Vagina (tissue), 2 donors: Measurements from ENCODE around the gene RPS6KA2. TPM values are rescaled to one million over a fixed set of nuclear protein-coding genes. Genes with fewer than 3 reads are reported as not detected.

ENCODE experiments used
- DNase-seq, 2 donors: peaks; one replicate each; pipeline ENCODE4 v3.0.0-alpha.2; 2017; ENCODE audit errors: extremely low spot score in 2 of 2
- H3K27ac ChIP-seq: fragments of 200-600 bp; sonication (generic); one replicate; pipeline ENCODE4 v1.5.1; 2019
- H3K27me3 ChIP-seq: fragments of 200-600 bp; sonication (generic); one replicate; pipeline ENCODE4 v1.5.1; 2019
- H3K36me3 ChIP-seq, 2 donors: fragments of 200-600 bp; sonication (generic); one replicate each; pipeline ENCODE4 v1.5.1; 2017 to 2019
- H3K4me1 ChIP-seq: fragments of 200-600 bp; sonication (generic); one replicate; pipeline ENCODE4 v1.5.1; 2019
- H3K4me3 ChIP-seq, 2 donors: fragments of 200-600 bp; sonication (generic); 1 replicate in 1 of 2; 2 replicates in 1 of 2; pipeline ENCODE4 v1.5.1; 2016 to 2019
- H3K9me3 ChIP-seq: fragments of 200-600 bp; sonication (generic); one replicate; pipeline ENCODE4 v1.5.1; 2019
- CTCF ChIP-seq, 3 experiments: fragments of 450-650 bp in 2 of 3; fragments of 200-600 bp in 1 of 3; sonication (generic) in 1 of 3; IDR thresholded peaks; one replicate each; pipeline ENCODE4 v1.5.1; 2017 to 2019; ENCODE audit warnings: antibody characterized with exemption in 3 of 3, mild to moderate bottlenecking in 2 of 3, moderate library complexity in 2 of 3
- POLR2A ChIP-seq, 2 donors: fragments of 450-650 bp; IDR thresholded peaks; one replicate each; pipeline ENCODE4 v1.6.1; 2017; ENCODE audit warnings: antibody characterized with exemption in 2 of 2, mild to moderate bottlenecking in 2 of 2, moderate library complexity in 2 of 2
- POLR2AphosphoS5 ChIP-seq, 2 donors: sonication (generic); formaldehyde crosslinking; IDR thresholded peaks; one replicate each; pipeline ENCODE4 v1.9.0; 2017; ENCODE audit warnings: antibody characterized with exemption in 2 of 2, mild to moderate bottlenecking in 2 of 2, low read depth in 1 of 2; ENCODE audit not compliant: insufficient read depth in 1 of 2
- intact Hi-C: fragments of 100-400 bp; cut with DNase I; formaldehyde crosslinking; loops from one replicate; pipeline ENCODE4 v1.15.1; 2023
- total RNA-seq: library from RNA; depleted of rRNA; stranded (reverse); fragments of >200 nt; gene quantifications from one replicate; pipeline ENCODE4 v1.2.3, GENCODE V29; 2016

RPS6KA2 gene
- total RNA-seq, 1 donor from 2014 or later = 65.1 TPM

GRCh38 chr6:166498661-166499349 lies 128.2 kb downstream of the RPS6KA2 start:
- intact Hi-C loops = no loop called here
- no peak overlapping the region for H3K27ac ChIP-seq
- peaks cover 0 to 24% of the 10 kb centered on the region in 2 donors for H3K36me3 ChIP-seq
- no peaks in the 10 kb centered on the region for H3K27me3 ChIP-seq
- no peak for DNase-seq
- peaks cover 13% of the 10 kb centered on the region for H3K4me1 ChIP-seq
- no peaks in the 10 kb centered on the region for H3K9me3 ChIP-seq
- TF ChIP-seq CTCF (IDR thresholded peaks at IDR 0.05) (no peak), POLR2A (IDR thresholded peaks at IDR 0.05) (no peak), POLR2AphosphoS5 (IDR thresholded peaks at IDR 0.05; ENCODE audit: insufficient read depth in 1 of 2, low read depth in 1 of 2) (no peak)
- H3K4me3 ChIP-seq = no peak overlapping the region

DNA sequence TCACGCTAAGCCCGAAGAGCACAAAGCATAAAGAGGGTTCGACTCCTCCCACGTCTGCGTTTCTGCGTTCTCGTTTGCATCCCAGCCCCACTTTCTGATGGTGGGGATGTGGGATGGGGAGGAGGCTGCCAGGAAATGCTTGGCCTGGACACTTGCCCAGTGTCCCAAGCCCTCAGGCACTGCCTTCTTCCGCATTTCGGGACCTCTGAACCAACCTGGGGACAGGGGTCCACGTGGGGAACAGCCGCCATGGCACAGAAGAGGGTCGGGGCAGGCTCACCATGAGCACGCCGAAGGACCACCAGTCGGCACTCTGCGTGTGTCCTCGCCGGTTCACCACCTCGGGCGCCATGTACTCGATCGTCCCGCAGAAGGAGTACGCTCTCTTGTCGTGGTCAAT lies 128.8 kb downstream of the RPS6KA2 start:
- DNase-seq = no peak
- Histone ChIP-seq H3K27ac (no peak overlapping the region), H3K4me3 (no peak overlapping the region), H3K27me3 (no peaks in the 10 kb centered on the region), H3K4me1 (peaks cover 13% of the 10 kb centered on the region), H3K9me3 (no peaks in the 10 kb centered on the region), H3K36me3 (peaks cover 0 to 25% of the 10 kb centered on the region in 2 donors)
- intact Hi-C loops = no loop called here
- TF ChIP-seq POLR2A (IDR thresholded peaks at IDR 0.05) (no peak), CTCF (IDR thresholded peaks at IDR 0.05) (no peak), POLR2AphosphoS5 (IDR thresholded peaks at IDR 0.05; ENCODE audit: insufficient read depth in 1 of 2, low read depth in 1 of 2) (no peak)

DNA sequence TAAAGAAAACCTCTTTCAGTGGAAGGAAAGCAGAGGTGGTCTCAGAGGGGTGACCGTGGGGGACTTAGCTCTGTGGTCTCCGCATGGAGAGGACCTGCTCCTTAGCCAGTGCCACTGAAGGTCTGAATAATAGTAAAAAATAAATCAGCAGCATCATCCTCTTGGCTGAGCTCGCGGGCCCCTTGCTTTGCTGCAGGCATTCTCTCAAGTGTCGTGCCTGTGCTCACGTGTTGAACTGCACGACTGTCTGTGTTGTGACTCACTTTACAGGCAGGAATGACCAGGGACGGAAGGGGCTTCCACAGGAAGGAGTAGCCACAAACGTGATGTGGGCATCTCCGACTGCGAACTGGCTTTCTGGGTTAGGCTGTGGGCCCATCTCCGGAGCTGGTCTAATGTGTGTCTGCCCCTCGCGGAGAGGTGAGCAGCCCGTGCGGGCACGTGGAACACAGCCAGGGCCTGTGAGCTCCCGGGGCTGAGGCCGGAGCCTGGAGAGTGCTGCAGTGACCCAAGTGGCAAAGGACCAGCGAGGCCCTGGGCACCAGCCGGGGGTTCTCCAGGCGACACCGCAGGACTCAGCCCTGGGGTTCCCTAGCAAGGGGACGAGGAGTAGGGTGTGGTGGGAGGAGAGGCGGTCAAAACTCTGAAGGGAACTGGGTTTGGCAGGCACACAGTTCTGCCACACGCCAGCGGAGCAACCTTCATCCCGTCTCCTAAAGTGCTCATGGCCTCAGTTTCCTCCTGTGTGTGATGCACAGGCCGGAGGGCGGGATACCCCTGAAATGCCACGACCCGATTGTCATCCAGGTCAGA lies 129.8 kb downstream of the RPS6KA2 start:
- Histone ChIP-seq H3K27me3 (no peaks in the 10 kb centered on the region), H3K36me3 (peaks cover 0 to 27% of the 10 kb centered on the region in 2 donors), H3K4me3 (no peak overlapping the region), H3K4me1 (peaks cover 6% of the 10 kb centered on the region), H3K9me3 (no peaks in the 10 kb centered on the region), H3K27ac (no peak overlapping the region)
- DNase-seq = no peak
- TF ChIP-seq POLR2A (IDR thresholded peaks at IDR 0.05) (no peak), POLR2AphosphoS5 (IDR thresholded peaks at IDR 0.05; ENCODE audit: insufficient read depth in 1 of 2, low read depth in 1 of 2) (no peak), CTCF (IDR thresholded peaks at IDR 0.05) (no peak)
- intact Hi-C loops = no loop called here

DNA sequence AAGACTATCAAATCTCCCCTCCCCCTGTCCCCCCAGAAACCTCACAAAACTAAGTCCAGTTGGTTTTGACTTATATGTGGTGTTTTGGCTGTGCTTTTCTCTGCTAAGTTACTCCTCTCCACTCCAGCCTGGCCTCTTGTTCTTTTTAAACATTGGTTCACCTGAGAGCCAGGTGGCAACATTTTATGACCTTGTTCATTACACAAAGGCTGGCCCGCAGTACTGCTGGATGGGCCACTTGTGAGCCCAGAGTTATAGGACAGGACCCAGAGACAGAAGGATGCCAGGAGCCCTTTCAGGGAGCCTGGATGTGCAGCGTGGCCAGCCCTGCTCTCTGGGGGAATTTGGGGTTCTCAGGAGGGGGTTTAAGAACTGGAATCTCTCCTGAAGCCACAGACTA lies 130.6 kb downstream of the RPS6KA2 start:
- Histone ChIP-seq H3K36me3 (peaks cover 0 to 26% of the 10 kb centered on the region in 2 donors), H3K9me3 (no peaks in the 10 kb centered on the region), H3K4me3 (no peak overlapping the region), H3K27me3 (no peaks in the 10 kb centered on the region), H3K27ac (no peak overlapping the region), H3K4me1 (no peaks in the 10 kb centered on the region)
- no peak for DNase-seq
- TF ChIP-seq POLR2A (IDR thresholded peaks at IDR 0.05) = no peak
- TF ChIP-seq POLR2AphosphoS5 (IDR thresholded peaks at IDR 0.05; ENCODE audit: insufficient read depth in 1 of 2, low read depth in 1 of 2) = no peak
- TF ChIP-seq CTCF (IDR thresholded peaks at IDR 0.05) = no peak
- intact Hi-C loops = no loop called here
